DOHH2 (cell line): ENCODE measurements around the gene ARX.

ENCODE experiments used
- H3F3A ChIP-seq: fragments of 200-600 bp; sonication (generic), shearing (Covaris generic); 2 replicates; pipeline ENCODE4 v1.6.0; 2016; ENCODE audit warnings: antibody characterized with exemption, mild to moderate bottlenecking; ENCODE audit not compliant: control insufficient read depth, insufficient read depth
- H3K27ac ChIP-seq: fragments of 200-600 bp; sonication (generic); 2 replicates; pipeline ENCODE4 v1.5.1; 2014; ENCODE audit warnings: low read depth, mild to moderate bottlenecking, low read length, moderate library complexity
- H3K27me3 ChIP-seq: fragments of 200-600 bp; sonication (generic); 2 replicates; pipeline ENCODE4 v1.6.1; 2014; ENCODE audit warnings: mild to moderate bottlenecking, low read length, mixed read lengths; ENCODE audit not compliant: control insufficient read depth
- H3K36me3 ChIP-seq: fragments of 200-600 bp; sonication (generic); 2 replicates; pipeline ENCODE4 v1.6.1; 2014; ENCODE audit warnings: mild to moderate bottlenecking, low read length, moderate library complexity, mixed read lengths; ENCODE audit not compliant: control insufficient read depth
- H3K4me1 ChIP-seq: fragments of 200-600 bp; sonication (generic); 2 replicates; pipeline ENCODE4 v1.6.1; 2014; ENCODE audit warnings: mild to moderate bottlenecking, low read length, mixed read lengths; ENCODE audit not compliant: control insufficient read depth
- H3K4me2 ChIP-seq: fragments of 200-600 bp; sonication (generic); 2 replicates; pipeline ENCODE4 v1.6.0; 2014; ENCODE audit warnings: mild to moderate bottlenecking, low read length, moderate library complexity
- H3K4me3 ChIP-seq: fragments of 200-600 bp; sonication (generic); 2 replicates; pipeline ENCODE4 v1.5.1; 2014; ENCODE audit warnings: mild to moderate bottlenecking, low read length, mixed read lengths
- H3K79me2 ChIP-seq: fragments of 200-600 bp; sonication (generic); 2 replicates; pipeline ENCODE4 v1.6.1; 2014; ENCODE audit warnings: mild to moderate bottlenecking, low read length, mixed read lengths; ENCODE audit not compliant: control insufficient read depth
- H3K9me2 ChIP-seq: fragments of 200-600 bp; sonication (generic); replicated peaks from 2 replicates; pipeline ENCODE4 v1.6.1; 2014; ENCODE audit warnings: mild to moderate bottlenecking, low read length, mixed read lengths; ENCODE audit not compliant: control insufficient read depth
- H3K9me3 ChIP-seq: fragments of 200-600 bp; sonication (generic); 2 replicates; pipeline ENCODE4 v1.6.1; 2014; ENCODE audit warnings: antibody characterized with exemption, low read length, mixed read lengths; ENCODE audit not compliant: control insufficient read depth, insufficient read depth
- H4K20me1 ChIP-seq: fragments of 200-600 bp; sonication (generic); 2 replicates; pipeline ENCODE4 v1.6.0; 2014; ENCODE audit warnings: low read depth, mild to moderate bottlenecking, antibody characterized with exemption, low read length, moderate library complexity; ENCODE audit not compliant: control insufficient read depth, insufficient read depth
- EZH2phosphoT487 ChIP-seq: fragments of 200-600 bp; sonication (generic); IDR thresholded peaks from 2 replicates; pipeline ENCODE4 v1.6.1; 2017; ENCODE audit warnings: borderline replicate concordance, mild to moderate bottlenecking, antibody characterized with exemption, low read length, moderate library complexity, mixed read lengths
- TF ChIP-seq, protein P1 (sequence below): fragments of 200-600 bp; sonication (generic); IDR thresholded peaks from one replicate; pipeline ENCODE4 v1.5.1; 2014; ENCODE audit warnings: antibody characterized with exemption, mild to moderate bottlenecking, low read depth, low read length; ENCODE audit not compliant: poor library complexity, severe bottlenecking

The ARX gene

DNA sequence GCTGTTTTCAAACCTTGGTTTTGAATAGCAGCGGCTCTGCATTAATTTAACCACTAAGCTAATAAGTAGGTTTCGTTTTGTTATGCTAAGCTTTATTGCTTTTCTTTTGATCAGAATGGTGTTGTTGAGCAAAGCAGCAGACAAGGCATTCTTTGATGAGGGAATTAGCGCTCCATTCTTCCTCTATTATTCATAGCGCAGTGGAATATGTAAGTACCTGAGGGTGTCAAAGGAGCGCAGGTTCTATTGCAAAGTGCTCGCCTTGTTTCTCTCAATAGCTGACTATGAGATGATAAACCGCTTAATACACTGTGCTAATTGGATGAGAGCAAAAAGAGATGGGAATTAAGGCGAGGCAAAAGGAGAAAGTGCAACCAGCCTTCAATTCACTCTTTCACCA is 16.3 kb downstream of the ARX start:
- Histone ChIP-seq H3K36me3 (no peaks in the 10 kb centered on the region), H3K4me3 (no peak overlapping the region), H3K79me2 (no peaks in the 10 kb centered on the region), H3K4me1 (no peaks in the 10 kb centered on the region), H3K27me3 (no peaks in the 10 kb centered on the region), H3F3A (no peaks in the 10 kb centered on the region), H3K27ac (no peak overlapping the region), H4K20me1 (no peaks in the 10 kb centered on the region), H3K9me2 (no peaks in the 10 kb centered on the region), H3K9me3 (no peaks in the 10 kb centered on the region), H3K4me2 (no peak overlapping the region)
- TF ChIP-seq, protein P1, sequence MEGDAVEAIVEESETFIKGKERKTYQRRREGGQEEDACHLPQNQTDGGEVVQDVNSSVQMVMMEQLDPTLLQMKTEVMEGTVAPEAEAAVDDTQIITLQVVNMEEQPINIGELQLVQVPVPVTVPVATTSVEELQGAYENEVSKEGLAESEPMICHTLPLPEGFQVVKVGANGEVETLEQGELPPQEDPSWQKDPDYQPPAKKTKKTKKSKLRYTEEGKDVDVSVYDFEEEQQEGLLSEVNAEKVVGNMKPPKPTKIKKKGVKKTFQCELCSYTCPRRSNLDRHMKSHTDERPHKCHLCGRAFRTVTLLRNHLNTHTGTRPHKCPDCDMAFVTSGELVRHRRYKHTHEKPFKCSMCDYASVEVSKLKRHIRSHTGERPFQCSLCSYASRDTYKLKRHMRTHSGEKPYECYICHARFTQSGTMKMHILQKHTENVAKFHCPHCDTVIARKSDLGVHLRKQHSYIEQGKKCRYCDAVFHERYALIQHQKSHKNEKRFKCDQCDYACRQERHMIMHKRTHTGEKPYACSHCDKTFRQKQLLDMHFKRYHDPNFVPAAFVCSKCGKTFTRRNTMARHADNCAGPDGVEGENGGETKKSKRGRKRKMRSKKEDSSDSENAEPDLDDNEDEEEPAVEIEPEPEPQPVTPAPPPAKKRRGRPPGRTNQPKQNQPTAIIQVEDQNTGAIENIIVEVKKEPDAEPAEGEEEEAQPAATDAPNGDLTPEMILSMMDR, result no peak
- no peak for TF ChIP-seq EZH2phosphoT487

DNA sequence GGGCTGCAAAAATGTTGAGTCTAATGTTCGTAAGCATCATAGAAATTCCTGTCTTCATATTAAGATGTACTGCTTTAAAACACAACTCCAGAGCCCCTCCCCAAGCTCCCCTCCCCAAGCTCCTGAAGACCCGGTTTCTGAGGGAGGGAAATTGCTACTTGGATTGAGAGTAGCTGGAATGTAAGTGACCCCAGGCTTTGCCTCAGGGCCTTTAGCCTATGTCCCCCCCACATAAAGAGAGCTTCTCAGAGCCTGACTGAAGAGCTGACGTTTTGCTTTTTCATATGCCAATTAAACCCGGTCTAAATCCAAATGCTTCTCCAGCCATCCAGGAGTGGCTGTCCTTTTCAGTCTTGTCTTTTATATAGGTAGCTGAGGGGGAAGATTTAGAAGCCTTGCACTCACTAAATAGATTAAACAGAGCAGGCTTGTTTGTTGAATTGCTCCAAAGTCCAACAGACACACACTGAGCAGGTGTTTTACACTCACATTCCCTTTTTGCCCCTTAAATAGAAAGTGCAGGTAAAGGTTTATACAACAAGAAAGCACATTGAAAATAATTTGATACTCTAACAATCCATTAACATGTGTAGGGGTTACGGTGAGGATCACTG is 19.6 kb downstream of the ARX start:
- H3K4me3 ChIP-seq, result no peak overlapping the region
- no peak overlapping the region for H3K27ac ChIP-seq
- no peaks in the 10 kb centered on the region for H4K20me1 ChIP-seq
- H3K9me2 ChIP-seq, result no peaks in the 10 kb centered on the region
- H3K27me3 ChIP-seq, result no peaks in the 10 kb centered on the region
- H3K4me2 ChIP-seq, result no peak overlapping the region
- H3F3A ChIP-seq, result no peaks in the 10 kb centered on the region
- H3K4me1 ChIP-seq, result no peaks in the 10 kb centered on the region
- TF ChIP-seq, protein P1, result no peak
- TF ChIP-seq EZH2phosphoT487, result no peak
- no peaks in the 10 kb centered on the region for H3K9me3 ChIP-seq
- H3K36me3 ChIP-seq, result no peaks in the 10 kb centered on the region
- H3K79me2 ChIP-seq, result no peaks in the 10 kb centered on the region

GRCh38 chrX:24993879-24994278 is 21.9 kb downstream of the ARX start:
- H3K27ac ChIP-seq, result no peak overlapping the region
- no peak overlapping the region for H3K4me2 ChIP-seq
- TF ChIP-seq EZH2phosphoT487, result no peak
- TF ChIP-seq, protein P1, result no peak
- H3K9me3 ChIP-seq, result no peaks in the 10 kb centered on the region
- no peaks in the 10 kb centered on the region for H3K9me2 ChIP-seq
- no peaks in the 10 kb centered on the region for H3K79me2 ChIP-seq
- H3K27me3 ChIP-seq, result no peaks in the 10 kb centered on the region
- H3K36me3 ChIP-seq, result no peaks in the 10 kb centered on the region
- no peaks in the 10 kb centered on the region for H3K4me1 ChIP-seq
- no peak overlapping the region for H3K4me3 ChIP-seq
- no peaks in the 10 kb centered on the region for H3F3A ChIP-seq
- no peaks in the 10 kb centered on the region for H4K20me1 ChIP-seq
